Stimulated activated CD8-positive, alpha-beta memory T cell treated with anti-CD3 and anti-CD28 coated beads, Interleukin-2, amount 100 ng/mL, for 1 hour (primary cell): ENCODE data around the gene TGFBR2.

Experiments
- DNase-seq, 2 donors: peaks; one replicate each; pipeline ENCODE4 v3.0.0-alpha.2; 2020; ENCODE audit warnings: low read depth in 2 of 2

Gene TGFBR2

GRCh38 chr3:30602946-30603345, 3.5 kb upstream of the TGFBR2 start:
- DNase-seq: no peak

- no peak for DNase-seq
These were observed 2.3 kb upstream of the TGFBR2 start for GRCh38 chr3:30604093-30604492.

- DNase-seq: no peak
These were observed 1.8 kb upstream of the TGFBR2 start for GRCh38 chr3:30604558-30604957.

DNA sequence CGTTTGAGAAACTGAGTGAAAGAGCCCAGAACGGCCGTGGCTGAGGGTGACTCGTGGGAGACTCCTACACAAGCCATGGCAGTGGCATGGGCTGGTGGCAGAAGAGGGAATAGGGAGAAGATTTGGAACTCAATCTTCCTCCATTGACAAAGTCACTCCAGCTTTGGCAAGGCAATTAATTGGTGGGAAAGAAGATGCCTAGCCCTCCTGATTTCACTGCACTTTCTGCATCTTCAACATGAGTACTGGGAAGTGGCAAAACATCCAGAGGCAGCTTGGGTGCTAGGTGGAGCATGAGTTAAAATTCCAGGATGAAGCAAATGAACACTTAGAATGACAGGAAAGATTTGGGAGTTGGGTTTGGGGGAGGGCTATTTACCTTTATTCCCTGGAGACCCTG, 1.4 kb upstream of the TGFBR2 start:
- no peak for DNase-seq

DNA sequence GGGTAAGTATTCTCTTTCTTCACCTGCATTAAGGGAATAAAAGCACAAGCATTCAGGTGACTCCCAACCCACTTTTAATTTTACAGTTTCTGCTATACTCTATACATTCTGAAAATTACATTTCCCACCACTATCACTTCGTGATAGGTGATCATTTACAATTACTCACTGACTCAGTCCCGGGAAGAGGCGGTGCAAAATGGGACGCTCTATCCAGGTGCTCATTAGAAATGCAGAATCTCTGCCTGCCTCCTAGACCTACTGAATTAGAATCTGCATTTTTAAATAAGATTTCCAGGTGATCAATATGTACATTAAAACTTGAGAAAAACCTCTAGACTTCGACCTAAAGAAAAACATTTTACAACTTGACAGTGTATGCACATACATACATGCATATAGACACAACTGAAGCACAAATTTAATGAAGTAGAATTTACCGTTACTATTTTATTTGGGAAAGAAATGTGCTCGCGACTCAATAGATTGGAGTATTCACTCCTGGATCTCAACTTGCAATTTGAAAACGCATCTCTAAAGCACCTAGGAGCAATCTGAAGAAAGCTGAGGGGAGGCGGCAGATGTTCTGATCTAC, 598 bp upstream of the TGFBR2 start:
- DNase-seq: no peak

DNA sequence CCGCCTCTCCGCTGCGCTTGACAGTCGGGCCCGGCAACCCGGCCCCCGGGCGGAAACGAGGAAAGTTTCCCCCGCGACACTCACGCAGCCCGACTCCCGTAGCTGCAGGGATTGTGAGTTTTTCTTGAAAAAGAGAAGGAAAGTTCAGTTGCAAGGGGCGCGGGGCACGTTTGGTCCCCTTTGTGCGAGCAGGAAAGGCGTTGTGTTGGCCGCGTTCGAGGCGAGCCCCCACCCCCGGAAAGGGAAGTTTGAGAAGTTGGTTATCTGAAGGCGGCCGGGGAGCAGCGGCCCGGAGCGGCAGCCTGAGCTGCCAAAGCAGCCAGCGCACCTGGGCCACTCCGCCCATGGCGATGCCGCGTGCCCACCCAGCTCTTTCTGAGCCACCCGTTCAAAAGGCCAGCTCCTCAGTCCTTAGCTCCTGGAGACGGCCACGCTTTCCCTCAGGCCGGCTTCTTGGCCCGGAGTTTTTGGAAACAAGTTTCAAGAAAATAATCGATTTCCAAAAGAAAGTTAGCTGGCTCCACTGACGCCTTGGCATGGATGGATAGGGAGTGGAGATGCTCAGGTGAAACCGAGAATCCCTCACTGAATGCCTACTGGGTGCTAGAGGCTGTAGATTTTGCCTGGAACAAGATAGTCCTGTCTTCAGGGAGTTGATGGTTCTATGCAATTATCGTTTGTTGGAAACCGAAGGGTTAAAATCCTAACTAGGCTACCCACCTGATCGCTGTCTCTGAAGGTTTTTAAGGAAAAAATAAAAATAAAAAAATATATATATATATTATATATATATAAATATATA, 832 bp downstream of the TGFBR2 start:
- DNase-seq: peak; percentile 33 to 43

- no peak for DNase-seq
These were observed 2.2 kb downstream of the TGFBR2 start for GRCh38 chr3:30608598-30608947.

GRCh38 chr3:30609930-30610701, 3.7 kb downstream of the TGFBR2 start:
- no peak for DNase-seq

GRCh38 chr3:30610702-30611368, 4.4 kb downstream of the TGFBR2 start:
- no peak for DNase-seq

DNA sequence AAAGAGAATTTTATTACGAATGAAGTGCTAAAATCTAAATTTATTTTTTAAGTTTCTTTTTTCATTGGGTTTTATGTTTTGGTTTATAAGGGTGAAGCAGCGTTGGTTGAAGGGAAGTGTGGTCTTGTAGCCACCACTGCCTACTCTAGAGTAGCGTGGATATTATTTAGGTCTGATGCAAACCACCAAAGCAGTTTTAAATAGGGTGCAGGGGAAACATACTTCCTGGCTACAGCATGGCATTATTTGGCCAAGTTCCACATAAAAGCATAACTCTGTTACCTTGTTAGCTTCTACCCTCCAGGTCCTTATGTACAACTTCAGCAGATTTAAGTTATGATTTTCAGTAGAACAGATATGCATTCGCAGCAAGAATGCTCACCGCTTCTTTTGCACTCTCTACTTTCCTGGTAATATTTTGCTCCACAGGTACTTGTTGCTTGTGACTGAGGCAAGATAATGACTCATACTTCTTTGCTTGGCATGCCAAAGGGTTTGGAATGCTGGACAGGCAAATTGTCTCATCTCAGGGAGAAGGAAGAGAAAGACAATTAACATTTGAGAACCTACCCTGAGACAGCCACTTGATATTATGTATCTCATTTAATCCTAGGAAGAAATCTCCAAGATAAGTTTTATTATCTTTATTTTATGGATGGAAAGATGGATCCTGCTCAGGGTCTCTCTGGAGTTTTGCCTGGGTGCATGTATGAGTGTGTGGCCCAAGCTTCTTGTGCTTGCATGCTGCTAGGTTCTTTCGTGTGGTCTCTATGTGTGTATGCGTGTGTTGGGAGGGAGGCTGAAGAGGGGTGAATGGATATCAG, 5.4 kb downstream of the TGFBR2 start:
- no peak for DNase-seq

- DNase-seq: no peak
These were observed 6.2 kb downstream of the TGFBR2 start for GRCh38 chr3:30612437-30613132.

DNA sequence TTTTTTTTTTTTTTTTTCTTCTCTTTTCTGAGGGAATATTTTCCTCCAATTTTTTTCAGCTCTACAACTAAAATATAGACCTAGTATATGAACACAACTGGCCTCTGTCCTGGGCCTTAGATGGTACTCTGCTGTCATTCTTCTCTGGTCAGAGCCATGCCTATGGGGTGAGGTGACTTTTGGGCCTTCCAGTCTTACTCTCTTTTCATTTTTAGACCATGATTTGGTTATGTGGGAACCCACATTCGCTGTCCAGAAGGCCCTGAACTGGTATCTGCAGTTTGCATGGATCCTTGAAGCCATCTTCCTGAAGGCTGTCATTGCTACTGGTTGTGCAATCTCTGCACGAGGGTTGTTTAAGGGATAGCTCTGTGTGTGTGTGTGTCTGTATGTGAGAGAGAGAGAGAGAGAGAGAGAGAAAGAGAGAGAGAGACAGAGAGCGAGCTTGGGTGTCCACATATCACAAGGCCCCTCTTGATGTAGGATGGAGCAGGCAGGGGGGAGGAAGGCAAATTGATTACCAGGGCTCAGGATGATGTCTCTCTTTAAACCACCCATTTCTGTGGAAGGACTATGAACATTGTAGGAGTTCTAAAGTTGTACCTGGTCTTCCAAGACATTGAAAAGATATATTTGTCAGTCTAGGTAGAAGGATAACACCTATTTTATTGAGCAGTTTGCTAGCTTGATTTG, 6.9 kb downstream of the TGFBR2 start:
- no peak for DNase-seq

DNA sequence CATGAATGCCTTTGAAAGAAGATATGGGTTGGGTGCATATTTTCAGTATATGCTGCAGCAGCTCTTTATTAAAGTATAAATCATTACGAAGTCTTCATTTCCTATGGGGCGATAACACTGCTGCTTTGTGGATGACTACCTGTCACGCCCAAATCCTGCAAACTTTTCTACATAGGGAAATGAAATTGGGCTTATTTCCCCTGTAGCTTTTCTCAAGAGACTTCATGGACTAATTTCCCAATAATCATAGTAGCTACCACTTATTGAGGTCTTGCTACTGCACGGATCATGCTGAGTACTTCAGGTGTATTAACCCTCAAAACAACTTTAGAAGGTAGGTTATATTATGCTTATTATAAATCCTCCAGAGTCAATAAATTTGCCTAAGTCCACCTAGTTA, 8.0 kb downstream of the TGFBR2 start:
- no peak for DNase-seq

DNA sequence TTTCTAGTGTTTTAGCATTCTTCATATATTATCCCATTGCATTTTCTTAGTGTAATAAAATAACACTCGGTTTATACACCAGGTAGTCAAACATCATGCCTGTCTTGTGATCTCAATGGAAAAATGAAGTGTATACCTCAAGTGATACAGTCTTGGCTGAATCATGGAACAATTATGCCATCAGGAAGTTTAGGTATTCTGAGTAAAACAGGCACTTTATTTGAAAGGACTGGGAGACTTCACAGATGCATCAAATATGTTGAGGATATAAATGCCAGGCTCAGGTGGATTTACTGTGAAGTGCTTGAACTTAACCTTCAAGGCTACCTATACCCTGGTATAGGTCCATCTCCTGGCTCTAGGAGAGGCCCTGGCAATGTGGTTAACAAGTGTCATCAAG, 8.5 kb downstream of the TGFBR2 start:
- DNase-seq: no peak

- no peak for DNase-seq
These were observed 9.4 kb downstream of the TGFBR2 start for GRCh38 chr3:30615615-30616346.

DNA sequence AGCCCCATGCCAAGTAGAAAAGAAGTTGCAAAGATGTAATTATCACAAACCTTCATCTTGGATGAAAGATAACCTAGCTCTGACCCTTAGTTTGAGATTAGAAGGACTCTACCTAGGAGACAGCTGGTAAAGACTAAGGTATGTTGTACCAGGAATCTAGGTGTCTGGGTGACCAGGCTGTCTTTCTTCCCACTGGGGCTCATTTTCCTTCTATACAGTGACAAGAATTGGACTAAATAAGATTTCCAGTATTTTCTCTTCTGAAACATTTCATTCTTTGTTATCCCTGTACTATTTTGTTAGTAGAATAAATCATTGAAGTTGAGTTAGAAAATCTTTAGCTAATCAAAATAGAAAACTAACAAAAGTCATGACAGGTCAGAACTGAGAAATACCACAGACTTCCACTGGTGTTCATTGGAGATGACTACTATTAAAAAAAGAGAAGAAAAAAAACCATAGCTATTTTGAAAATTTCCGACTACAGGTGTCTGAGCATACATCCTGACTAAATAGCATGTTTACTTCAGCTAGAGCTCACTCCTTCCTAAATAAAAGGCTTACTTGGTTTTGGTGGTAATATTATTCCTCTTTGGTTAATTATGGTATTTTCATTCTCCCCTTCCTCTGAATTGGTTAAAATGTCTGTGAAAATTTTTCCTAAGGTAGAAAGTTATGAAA, 10.1 kb downstream of the TGFBR2 start:
- no peak for DNase-seq

DNA sequence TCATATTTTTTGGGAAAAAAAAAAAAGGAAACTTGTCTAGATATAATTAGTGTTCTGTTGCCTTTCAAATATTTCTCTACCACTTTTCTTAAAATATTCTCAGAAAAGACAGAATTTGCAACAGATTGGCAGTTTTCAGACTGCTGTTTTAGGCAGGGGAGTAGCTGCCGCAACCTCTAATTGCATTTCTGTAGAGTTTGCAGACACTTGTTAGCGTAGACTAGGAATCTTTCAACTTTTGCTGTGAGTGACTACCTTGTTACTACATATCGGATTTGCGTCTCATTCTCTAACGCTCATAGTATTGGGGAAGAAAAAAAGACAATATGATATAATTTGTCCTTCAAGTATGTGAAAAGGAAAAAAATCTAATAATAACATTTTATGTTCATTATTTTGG, 10.7 kb downstream of the TGFBR2 start:
- DNase-seq: no peak

- DNase-seq: no peak
These were observed 11.3 kb downstream of the TGFBR2 start for GRCh38 chr3:30617653-30618052.

DNA sequence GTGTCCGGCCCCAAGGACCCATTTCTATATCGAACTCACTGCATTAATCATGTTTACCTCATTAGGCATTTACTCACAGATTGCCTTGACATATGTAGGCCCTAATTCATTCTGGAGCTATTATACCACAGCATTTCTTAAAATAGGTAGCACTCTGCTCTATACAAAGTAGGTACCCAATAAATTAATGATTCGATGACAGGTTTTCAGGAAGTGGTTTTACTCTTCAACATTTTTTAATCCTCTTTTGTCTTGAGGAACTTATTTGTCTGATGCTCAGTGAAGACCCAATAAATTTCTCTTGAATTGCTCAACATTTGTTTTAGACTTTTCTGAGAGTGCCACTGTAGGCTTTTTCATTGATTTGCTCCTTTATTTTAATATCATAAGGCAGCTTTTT, 12.1 kb downstream of the TGFBR2 start:
- DNase-seq: no peak
